ENCODE measurements around the gene POMT2. TPM values are rescaled to one million over a fixed set of nuclear protein-coding genes. Genes with fewer than 3 reads are reported as not detected.

The POMT2 gene
- total and polyA plus RNA-seq, 2 experiments from 2014 or later: 21.1 to 39.3 TPM

DNA sequence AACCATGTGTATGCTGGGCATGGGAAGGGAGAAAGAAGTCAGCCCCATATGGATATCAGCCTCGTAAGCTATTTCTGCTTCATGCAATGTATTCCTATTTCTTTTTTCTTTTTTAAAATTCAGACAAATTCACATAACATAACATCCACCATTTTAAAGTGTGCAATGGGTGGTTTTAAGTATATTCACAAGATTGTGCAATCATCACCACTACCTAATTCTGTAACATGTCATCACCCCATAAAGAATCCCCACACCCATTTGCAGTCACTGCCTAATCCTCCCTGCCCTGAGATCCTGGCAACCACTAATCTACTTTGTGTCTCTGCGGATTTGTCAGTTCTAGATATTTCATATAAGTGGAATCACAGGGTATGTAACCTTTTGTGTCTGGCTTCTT lies 9.5 kb downstream of the POMT2 start:
- WGBS (ENCODE audit: low lambda C conversion rate, missing lambda C conversion rate): 86% methylated on average over 2 of the region's 2 CpGs
- H3K27ac ChIP-seq: no peak overlapping the region

DNA sequence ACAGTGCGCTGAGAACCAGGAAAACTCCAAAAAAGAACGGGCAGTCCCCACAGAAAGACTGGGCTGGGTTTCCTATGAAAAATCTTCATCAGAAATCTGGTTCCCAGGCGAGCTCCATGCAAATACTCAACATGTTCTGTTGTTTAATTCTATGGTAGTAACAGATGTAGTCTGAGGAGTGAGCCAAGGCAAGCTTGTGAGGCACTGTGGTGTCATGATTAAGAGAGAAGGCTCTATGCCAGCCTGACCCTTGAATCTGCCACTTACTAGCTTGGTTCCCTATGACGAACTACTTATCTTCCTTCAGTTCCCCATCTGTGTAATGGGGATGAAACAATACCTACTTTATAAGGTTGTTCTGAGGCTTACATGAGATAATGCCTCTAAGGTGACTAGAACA lies 10.7 kb downstream of the POMT2 start:
- Histone ChIP-seq H3K4me3 (no peak overlapping the region), H3K36me3 (replicated peaks; ENCODE audit: insufficient read depth, low read depth) (no peaks in the 10 kb centered on the region), H3K9me2 (replicated peaks; ENCODE audit: insufficient read depth) (no peaks in the 10 kb centered on the region), H4K20me1 (ENCODE audit: insufficient read depth, poor library complexity, severe bottlenecking) (no peaks in the 10 kb centered on the region), H3K4me2 (no peak overlapping the region), H3K79me2 (peaks cover 32% of the 10 kb centered on the region), H2AFZ (no peak overlapping the region), H3K27ac (no peak overlapping the region), H3K4me1 (ENCODE audit: insufficient read depth) (peaks cover 28% of the 10 kb centered on the region), H3K9me3 (ENCODE audit: low read depth) (no peaks in the 10 kb centered on the region), H3K27me3 (no peaks in the 10 kb centered on the region)
- 92% methylated on average over 4 of the region's 4 CpGs for WGBS (ENCODE audit: low lambda C conversion rate, missing lambda C conversion rate)
- no peak for DNase-seq (ENCODE audit: low spot score)
- TF ChIP-seq, protein P1, sequence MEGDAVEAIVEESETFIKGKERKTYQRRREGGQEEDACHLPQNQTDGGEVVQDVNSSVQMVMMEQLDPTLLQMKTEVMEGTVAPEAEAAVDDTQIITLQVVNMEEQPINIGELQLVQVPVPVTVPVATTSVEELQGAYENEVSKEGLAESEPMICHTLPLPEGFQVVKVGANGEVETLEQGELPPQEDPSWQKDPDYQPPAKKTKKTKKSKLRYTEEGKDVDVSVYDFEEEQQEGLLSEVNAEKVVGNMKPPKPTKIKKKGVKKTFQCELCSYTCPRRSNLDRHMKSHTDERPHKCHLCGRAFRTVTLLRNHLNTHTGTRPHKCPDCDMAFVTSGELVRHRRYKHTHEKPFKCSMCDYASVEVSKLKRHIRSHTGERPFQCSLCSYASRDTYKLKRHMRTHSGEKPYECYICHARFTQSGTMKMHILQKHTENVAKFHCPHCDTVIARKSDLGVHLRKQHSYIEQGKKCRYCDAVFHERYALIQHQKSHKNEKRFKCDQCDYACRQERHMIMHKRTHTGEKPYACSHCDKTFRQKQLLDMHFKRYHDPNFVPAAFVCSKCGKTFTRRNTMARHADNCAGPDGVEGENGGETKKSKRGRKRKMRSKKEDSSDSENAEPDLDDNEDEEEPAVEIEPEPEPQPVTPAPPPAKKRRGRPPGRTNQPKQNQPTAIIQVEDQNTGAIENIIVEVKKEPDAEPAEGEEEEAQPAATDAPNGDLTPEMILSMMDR (IDR thresholded peaks at IDR 0.05; ENCODE audit: poor library complexity): no peak
- TF ChIP-seq EZH2 (IDR thresholded peaks at IDR 0.05; ENCODE audit: borderline replicate concordance) (no peak), EZH2phosphoT487 (IDR thresholded peaks at IDR 0.05; ENCODE audit: low read depth, severe bottlenecking, unreplicated experiment) (no peak)

More for the DNA sequence above, 9.5 kb downstream of the POMT2 start:
- no peaks in the 10 kb centered on the region for H4K20me1 ChIP-seq (ENCODE audit: insufficient read depth, poor library complexity, severe bottlenecking)
- no peaks in the 10 kb centered on the region for H3K36me3 ChIP-seq (replicated peaks; ENCODE audit: insufficient read depth, low read depth)
- H3K79me2 ChIP-seq: peaks cover 35% of the 10 kb centered on the region
- H3K9me3 ChIP-seq (ENCODE audit: low read depth): no peaks in the 10 kb centered on the region
- no peak overlapping the region for H3K4me3 ChIP-seq
- no peak for TF ChIP-seq EZH2phosphoT487 (IDR thresholded peaks at IDR 0.05; ENCODE audit: low read depth, severe bottlenecking, unreplicated experiment)
- TF ChIP-seq EZH2 (IDR thresholded peaks at IDR 0.05; ENCODE audit: borderline replicate concordance): no peak
- TF ChIP-seq, protein P1 (IDR thresholded peaks at IDR 0.05; ENCODE audit: poor library complexity): no peak
- no peaks in the 10 kb centered on the region for H3K9me2 ChIP-seq (replicated peaks; ENCODE audit: insufficient read depth)
- peaks cover 38% of the 10 kb centered on the region for H3K4me1 ChIP-seq (ENCODE audit: insufficient read depth)
- H3K4me2 ChIP-seq: no peak overlapping the region
- no peaks in the 10 kb centered on the region for H3K27me3 ChIP-seq
- no peak overlapping the region for H2AFZ ChIP-seq
- DNase-seq (ENCODE audit: low spot score): no peak

DNA sequence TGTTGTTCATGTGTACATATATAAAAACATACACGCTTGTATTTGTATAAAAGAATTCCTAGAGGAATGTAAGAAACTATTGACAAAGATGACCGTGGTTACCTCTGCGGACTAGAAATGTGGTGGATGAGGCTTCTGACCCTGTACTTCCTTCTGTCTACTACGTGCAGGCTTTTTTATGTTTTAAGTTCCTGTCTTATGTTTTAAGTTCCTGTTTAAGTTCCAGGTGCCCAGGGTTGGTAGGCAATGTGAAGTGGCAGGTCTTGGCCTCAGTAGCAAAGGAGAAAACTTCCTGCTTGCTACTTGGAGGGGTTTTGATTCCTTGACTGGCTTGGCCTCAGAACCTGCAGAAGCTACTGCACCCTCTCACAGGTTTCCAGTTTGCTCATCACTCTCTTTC lies 11.6 kb downstream of the POMT2 start:
- Histone ChIP-seq H3K4me2 (no peak overlapping the region), H3K79me2 (peaks cover 32% of the 10 kb centered on the region), H2AFZ (no peak overlapping the region), H3K4me3 (no peak overlapping the region), H3K9me3 (ENCODE audit: low read depth) (no peaks in the 10 kb centered on the region), H3K9me2 (replicated peaks; ENCODE audit: insufficient read depth) (no peaks in the 10 kb centered on the region), H3K27ac (no peak overlapping the region), H3K36me3 (replicated peaks; ENCODE audit: insufficient read depth, low read depth) (no peaks in the 10 kb centered on the region), H3K27me3 (no peaks in the 10 kb centered on the region), H3K4me1 (ENCODE audit: insufficient read depth) (peaks cover 25% of the 10 kb centered on the region), H4K20me1 (ENCODE audit: insufficient read depth, poor library complexity, severe bottlenecking) (no peaks in the 10 kb centered on the region)
- TF ChIP-seq, protein P1 (IDR thresholded peaks at IDR 0.05; ENCODE audit: poor library complexity): no peak
- TF ChIP-seq EZH2phosphoT487 (IDR thresholded peaks at IDR 0.05; ENCODE audit: low read depth, severe bottlenecking, unreplicated experiment): no peak
- no peak for TF ChIP-seq EZH2 (IDR thresholded peaks at IDR 0.05; ENCODE audit: borderline replicate concordance)
- 88% methylated on average over 4 of the region's 4 CpGs for WGBS (ENCODE audit: low lambda C conversion rate, missing lambda C conversion rate)
- no peak for DNase-seq (ENCODE audit: low spot score)
